Measurements from ENCODE around the gene CUL3.

CUL3 gene

DNA sequence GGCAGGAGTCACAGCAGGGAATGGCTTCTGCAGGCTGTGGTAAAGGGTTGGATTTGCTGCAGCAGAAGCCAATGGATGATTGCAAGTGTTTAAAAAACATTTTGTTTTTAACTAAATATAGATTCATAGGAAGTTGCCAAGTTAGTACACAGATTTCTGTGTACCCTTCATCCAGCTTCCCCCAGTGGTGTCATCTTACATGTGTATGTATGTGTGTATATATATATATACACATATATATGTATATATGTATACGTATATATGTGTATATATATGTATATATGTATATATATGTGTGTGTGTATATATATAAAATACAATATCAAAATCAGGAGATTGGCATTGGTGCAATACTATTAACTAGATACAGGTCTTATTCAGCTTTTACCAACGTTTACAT lies 164.1 kb downstream of the CUL3 start:
- no peak for DNase-seq (ENCODE audit: low read depth in 2 of 2)
